ENCODE data around the gene SCAPER. TPM values are rescaled to one million over a fixed set of nuclear protein-coding genes. Genes with fewer than 3 reads are reported as not detected.

SCAPER gene
- total and polyA plus RNA-seq, 2 donors (not counting 1 experiment from before 2014, with no cell fraction given), result 8.3 to 61.6 TPM

DNA sequence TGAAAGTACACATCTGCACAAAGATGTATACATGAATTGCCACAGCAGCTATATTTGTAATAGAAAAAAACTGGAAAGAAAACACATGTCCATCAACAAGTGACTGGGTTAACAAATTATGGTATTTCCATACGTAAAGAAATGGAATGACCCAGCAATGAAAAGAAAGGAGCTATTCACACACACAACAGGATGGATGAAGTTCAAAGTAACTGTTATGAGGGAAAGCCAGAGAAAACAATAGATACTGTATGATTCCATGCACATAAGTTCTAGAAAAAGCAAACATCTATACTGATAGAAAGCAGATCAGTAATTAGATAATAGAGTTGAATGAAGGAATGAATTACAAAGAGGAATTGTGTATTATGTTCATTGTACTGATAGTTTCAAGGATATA is 152.0 kb downstream of the SCAPER start:
- ATAC-seq (ENCODE audit: low read depth), result no peak
- intact Hi-C loops (cut with micrococcal nuclease), result no loop called here
- ChIA-PET CTCF (no interaction called here), POLR2A (no interaction called here)
- Histone ChIP-seq H3K36me3 (replicated peaks in 1 of 2; ENCODE audit: control extremely low read depth in 1 of 2, control insufficient read depth in 1 of 2, extremely low read depth in 1 of 2, insufficient read depth in 2 of 2, low read length in 1 of 2) (no peaks in the 10 kb centered on the region), H3K27me3 (replicated peaks in 1 of 4; ENCODE audit: control extremely low read depth in 1 of 4, control insufficient read depth in 3 of 4, insufficient read depth in 4 of 4, low read length in 3 of 4) (no peaks in the 10 kb centered on the region), H4K20me1 (ENCODE audit: control insufficient read depth, insufficient read depth, low read length, poor library complexity, severe bottlenecking) (no peaks in the 10 kb centered on the region), H3K27ac (ENCODE audit: low read length in 2 of 2) (no peak overlapping the region), H3K4me1 (ENCODE audit: control insufficient read depth in 2 of 2, insufficient read depth in 2 of 2, low read length in 2 of 2) (no peaks in the 10 kb centered on the region), H3K79me2 (ENCODE audit: control insufficient read depth, insufficient read depth, low read length) (no peaks in the 10 kb centered on the region), H3K4me3 (ENCODE audit: control extremely low read depth in 1 of 5, extremely low read depth in 1 of 5, insufficient read depth in 1 of 5, low read depth in 2 of 5, low read length in 4 of 5) (no peak overlapping the region), H3K9me3 (ENCODE audit: control extremely low read depth in 1 of 3, control insufficient read depth in 2 of 3, insufficient read depth in 1 of 3, low read length in 2 of 3) (no peaks in the 10 kb centered on the region), H3K4me2 (replicated peaks; ENCODE audit: low read depth, low read length, poor library complexity, severe bottlenecking) (no peak overlapping the region), H3K9ac (ENCODE audit: low read length) (no peak overlapping the region), H2AFZ (ENCODE audit: insufficient read depth, low read depth, low read length, poor library complexity, severe bottlenecking) (no peak overlapping the region)
- TF ChIP-seq EZH2 (IDR thresholded peaks at IDR 0.05; ENCODE audit: borderline replicate concordance, insufficient read depth, low read depth, low read length, poor library complexity, severe bottlenecking), result no peak
- TF ChIP-seq CTCF (IDR thresholded peaks at IDR 0.05), result no peak
- Mint-ChIP-seq H3K4me3 (no peak overlapping the region), H3K4me1 (peaks cover 3% of the 10 kb centered on the region), H3K27me3 (no peaks in the 10 kb centered on the region), H3K27ac (no peak overlapping the region), H3K9me3 (ENCODE audit: insufficient read depth) (peaks cover 3% of the 10 kb centered on the region)
- no peak for DNase-seq
- WGBS (ENCODE audit: insufficient coverage), result no CpG with 5 or more reads among the region's 1 CpG

DNA sequence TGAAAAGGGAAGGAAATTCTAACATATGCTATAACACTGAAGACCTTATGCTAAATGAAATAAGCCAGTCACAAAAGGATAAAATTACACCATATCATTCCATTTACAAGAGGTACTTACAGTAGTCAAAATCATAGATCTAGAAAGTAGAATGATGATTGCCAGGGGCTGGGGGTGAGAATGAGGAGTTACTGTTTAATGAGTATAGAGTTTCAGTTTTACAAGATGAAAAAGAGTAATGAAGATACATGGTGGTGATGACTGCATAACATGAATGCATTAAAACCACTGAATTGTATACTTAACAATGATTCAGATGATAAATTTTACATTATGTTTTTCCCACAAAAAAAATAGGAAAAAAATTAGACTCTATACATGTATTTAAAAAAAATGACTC is 152.6 kb downstream of the SCAPER start:
- Histone ChIP-seq H3K4me3 (ENCODE audit: control extremely low read depth in 1 of 5, extremely low read depth in 1 of 5, insufficient read depth in 1 of 5, low read depth in 2 of 5, low read length in 4 of 5) (no peak overlapping the region), H3K4me1 (ENCODE audit: control insufficient read depth in 2 of 2, insufficient read depth in 2 of 2, low read length in 2 of 2) (no peaks in the 10 kb centered on the region), H3K4me2 (replicated peaks; ENCODE audit: low read depth, low read length, poor library complexity, severe bottlenecking) (no peak overlapping the region), H3K36me3 (replicated peaks in 1 of 2; ENCODE audit: control extremely low read depth in 1 of 2, control insufficient read depth in 1 of 2, extremely low read depth in 1 of 2, insufficient read depth in 2 of 2, low read length in 1 of 2) (no peaks in the 10 kb centered on the region), H3K9ac (ENCODE audit: low read length) (no peak overlapping the region), H3K27me3 (replicated peaks in 1 of 4; ENCODE audit: control extremely low read depth in 1 of 4, control insufficient read depth in 3 of 4, insufficient read depth in 4 of 4, low read length in 3 of 4) (no peaks in the 10 kb centered on the region), H3K9me3 (ENCODE audit: control extremely low read depth in 1 of 3, control insufficient read depth in 2 of 3, insufficient read depth in 1 of 3, low read length in 2 of 3) (no peaks in the 10 kb centered on the region), H2AFZ (ENCODE audit: insufficient read depth, low read depth, low read length, poor library complexity, severe bottlenecking) (no peak overlapping the region), H4K20me1 (ENCODE audit: control insufficient read depth, insufficient read depth, low read length, poor library complexity, severe bottlenecking) (no peaks in the 10 kb centered on the region), H3K79me2 (ENCODE audit: control insufficient read depth, insufficient read depth, low read length) (no peaks in the 10 kb centered on the region), H3K27ac (ENCODE audit: low read length in 2 of 2) (no peak overlapping the region)
- H3K4me1 Mint-ChIP-seq, result peaks cover 3% of the 10 kb centered on the region
- intact Hi-C loops (cut with micrococcal nuclease), result no loop called here
- DNase-seq, result no peak
- H3K27me3 Mint-ChIP-seq, result no peaks in the 10 kb centered on the region
- TF ChIP-seq EZH2 (IDR thresholded peaks at IDR 0.05; ENCODE audit: borderline replicate concordance, insufficient read depth, low read depth, low read length, poor library complexity, severe bottlenecking), result no peak
- TF ChIP-seq CTCF (IDR thresholded peaks at IDR 0.05), result no peak
- POLR2A ChIA-PET, result no interaction called here
- ATAC-seq (ENCODE audit: low read depth), result no peak
- peaks cover 3% of the 10 kb centered on the region for H3K9me3 Mint-ChIP-seq (ENCODE audit: insufficient read depth)
- CTCF ChIA-PET, result no interaction called here
- no peak overlapping the region for H3K27ac Mint-ChIP-seq
- no peak overlapping the region for H3K4me3 Mint-ChIP-seq
